ENCODE measurements around the gene OR56A4. TPM values are rescaled to one million over a fixed set of nuclear protein-coding genes. Genes with fewer than 3 reads are reported as not detected.

The OR56A4 gene
- polyA plus RNA-seq, 3 donors, result not detected

GRCh38 chr11:6013042-6013441 lies 6.3 kb upstream of the OR56A4 start:
- Histone ChIP-seq H3K36me3 (replicated peaks in 1 of 2; ENCODE audit: control insufficient read depth in 1 of 2, insufficient read depth in 2 of 2, low read length in 2 of 2) (no peaks in the 10 kb centered on the region), H3K4me1 (ENCODE audit: control insufficient read depth in 1 of 2, insufficient read depth in 2 of 2, low read length in 2 of 2) (peaks cover 19 to 26% of the 10 kb centered on the region in 2 donors), H3K27ac (ENCODE audit: low read depth in 1 of 2, low read length in 2 of 2) (peak overlapping the region in 1 of 2 donors; percentile 62), H3K9ac (ENCODE audit: insufficient read depth, low read length, poor library complexity, severe bottlenecking) (no peak overlapping the region), H4K20me1 (ENCODE audit: insufficient read depth, low read length) (no peaks in the 10 kb centered on the region), H2AFZ (ENCODE audit: insufficient read depth, low read depth, low read length, poor library complexity, severe bottlenecking) (no peak overlapping the region), H3K4me2 (replicated peaks; ENCODE audit: extremely low read depth, low read length, poor library complexity, severe bottlenecking) (no peak overlapping the region), H3K27me3 (ENCODE audit: control insufficient read depth in 2 of 2, insufficient read depth in 2 of 2, low read length in 2 of 2) (peaks cover 2% of the 10 kb centered on the region in 2 donors), H3K79me2 (ENCODE audit: insufficient read depth, low read length) (no peaks in the 10 kb centered on the region), H3K9me3 (replicated peaks in 1 of 2; ENCODE audit: control insufficient read depth in 1 of 2, insufficient read depth in 1 of 2, low read length in 2 of 2) (peaks cover 15 to 27% of the 10 kb centered on the region in 2 donors), H3K4me3 (replicated peaks in 1 of 3; ENCODE audit: low read depth in 2 of 3, low read length in 3 of 3) (no peak overlapping the region)
- intact Hi-C loops (cut with micrococcal nuclease), result no loop called here
- no peak overlapping the region for H3K27ac Mint-ChIP-seq
- peaks cover 9 to 34% (median 18%) of the 10 kb centered on the region in 7 donors for H3K9me3 Mint-ChIP-seq
- no peak for TF ChIP-seq CTCF (IDR thresholded peaks at IDR 0.05)
- peaks cover 4 to 19% (median 4%) of the 10 kb centered on the region in 3 donors for H3K27me3 Mint-ChIP-seq (ENCODE audit: low read depth in 3 of 3)
- DNase-seq, result no peak
- WGBS (ENCODE audit: insufficient coverage), result 83% methylated on average over 3 of the region's 3 CpGs
- H3K36me3 Mint-ChIP-seq, result peaks cover 1 to 3% of the 10 kb centered on the region in 2 donors
- H3K4me3 Mint-ChIP-seq, result no peak overlapping the region
- peaks cover 25% of the 10 kb centered on the region for H3K4me1 Mint-ChIP-seq

- peaks cover 2 to 13% (median 3%) of the 10 kb centered on the region in 3 donors for H3K27me3 Mint-ChIP-seq (ENCODE audit: low read depth in 3 of 3)
- Histone ChIP-seq H3K9me3 (replicated peaks in 1 of 2; ENCODE audit: control insufficient read depth in 1 of 2, insufficient read depth in 1 of 2, low read length in 2 of 2) (peaks cover 10 to 27% of the 10 kb centered on the region in 2 donors), H3K4me3 (replicated peaks in 1 of 3; ENCODE audit: low read depth in 2 of 3, low read length in 3 of 3) (no peak overlapping the region), H3K9ac (ENCODE audit: insufficient read depth, low read length, poor library complexity, severe bottlenecking) (no peak overlapping the region), H3K36me3 (replicated peaks in 1 of 2; ENCODE audit: control insufficient read depth in 1 of 2, insufficient read depth in 2 of 2, low read length in 2 of 2) (no peaks in the 10 kb centered on the region), H2AFZ (ENCODE audit: insufficient read depth, low read depth, low read length, poor library complexity, severe bottlenecking) (peak overlapping the region; percentile 52), H3K4me2 (replicated peaks; ENCODE audit: extremely low read depth, low read length, poor library complexity, severe bottlenecking) (no peak overlapping the region), H3K27ac (ENCODE audit: low read depth in 1 of 2, low read length in 2 of 2) (peak overlapping the region; percentile 53 to 62), H3K4me1 (ENCODE audit: control insufficient read depth in 1 of 2, insufficient read depth in 2 of 2, low read length in 2 of 2) (peaks cover 19 to 26% of the 10 kb centered on the region in 2 donors), H3K27me3 (ENCODE audit: control insufficient read depth in 2 of 2, insufficient read depth in 2 of 2, low read length in 2 of 2) (peaks cover 0 to 2% of the 10 kb centered on the region in 2 donors), H4K20me1 (ENCODE audit: insufficient read depth, low read length) (no peaks in the 10 kb centered on the region), H3K79me2 (ENCODE audit: insufficient read depth, low read length) (no peaks in the 10 kb centered on the region)
- H3K36me3 Mint-ChIP-seq, result peaks cover 1 to 3% of the 10 kb centered on the region in 2 donors
- WGBS (ENCODE audit: insufficient coverage), result 38% methylated on average over 3 of the region's 4 CpGs
- peaks cover 9 to 28% (median 12%) of the 10 kb centered on the region in 7 donors for H3K9me3 Mint-ChIP-seq
- H3K27ac Mint-ChIP-seq, result peak overlapping the region in 3 of 7 donors; percentile 21 to 64 (median 46)
- peak overlapping the region in 1 of 2 donors; percentile 46 for H3K4me3 Mint-ChIP-seq
- intact Hi-C loops (cut with micrococcal nuclease), result no loop called here
- TF ChIP-seq CTCF (IDR thresholded peaks at IDR 0.05), result no peak
- DNase-seq, result peak; percentile 25 to 60 (median 34)
- peaks cover 25% of the 10 kb centered on the region for H3K4me1 Mint-ChIP-seq
Observed at GRCh38 chr11:6012035-6012668, 5.4 kb upstream of the OR56A4 start.

Data from CD14-positive monocyte (primary cell).